GM12878 (cell line): ENCODE measurements around the gene FKRP. TPM values are rescaled to one million over a fixed set of nuclear protein-coding genes. Genes with fewer than 3 reads are reported as not detected.
A peak's percentile ranks its signal among the peaks of the same experiment; 100 is the strongest.

Source experiments
- ATF7 ChIP-seq: fragments of 450-650 bp; IDR thresholded peaks from 2 replicates; pipeline ENCODE4 v1.6.1; 2016; ENCODE audit warnings: low read depth, mild to moderate bottlenecking
- BCLAF1 ChIP-seq: fragments of 450-650 bp; IDR thresholded peaks from 2 replicates; pipeline ENCODE4 v1.6.1; 2017; ENCODE audit warnings: antibody characterized with exemption, mild to moderate bottlenecking, moderate library complexity
- BRCA1 ChIP-seq: IDR thresholded peaks from 2 replicates; pipeline ENCODE4 v1.6.1; 2011; ENCODE audit warnings: low read depth, low read length, improper control_type of control experiment
- FOXM1 ChIP-seq: IDR thresholded peaks from 2 replicates; pipeline ENCODE4 v1.6.1; 2012; ENCODE audit warnings: low read depth, mild to moderate bottlenecking, inconsistent platforms, low read length, moderate library complexity
- HDAC6 ChIP-seq: fragments of 200-600 bp; sonication (generic); IDR thresholded peaks from one replicate; pipeline ENCODE4 v1.8.0; 2017; ENCODE audit warnings: antibody characterized with exemption; ENCODE audit not compliant: unreplicated experiment
- JUND ChIP-seq: IDR thresholded peaks from 2 replicates; pipeline ENCODE4 v1.6.1; 2012; ENCODE audit warnings: low read depth, mild to moderate bottlenecking, low read length, improper control_type of control experiment, moderate library complexity
- MAX ChIP-seq: IDR thresholded peaks from 2 replicates; pipeline ENCODE4 v1.6.1; 2012; ENCODE audit warnings: low read depth, low read length, improper control_type of control experiment
- MEF2A ChIP-seq: IDR thresholded peaks from 2 replicates; pipeline ENCODE4 v1.6.1; 2011; ENCODE audit warnings: low read depth, mild to moderate bottlenecking, low read length, moderate library complexity; ENCODE audit not compliant: insufficient read depth
- MYB ChIP-seq: fragments of 150-350 bp; IDR thresholded peaks from 2 replicates; pipeline ENCODE4 v1.6.1; 2014; ENCODE audit warnings: mild to moderate bottlenecking, low read depth, low read length, borderline replicate concordance
- NRF1 ChIP-seq: conservative IDR thresholded peaks from 2 replicates; pipeline ENCODE4 v1.6.1; 2011; ENCODE audit warnings: mild to moderate bottlenecking, low read depth, low read length, improper control_type of control experiment
- PAX5 ChIP-seq: IDR thresholded peaks from 2 replicates; pipeline ENCODE4 v1.6.1; 2011; ENCODE audit warnings: low read depth, low read length, borderline replicate concordance
- PAX8 ChIP-seq: fragments of 450-650 bp; IDR thresholded peaks from 2 replicates; pipeline ENCODE4 v1.6.1; 2017; ENCODE audit warnings: mild to moderate bottlenecking, moderate library complexity
- PBX3 ChIP-seq: IDR thresholded peaks from 2 replicates; pipeline ENCODE4 v1.6.1; 2011; ENCODE audit warnings: mild to moderate bottlenecking, low read depth, low read length, moderate library complexity; ENCODE audit not compliant: insufficient replicate concordance
- POLR2AphosphoS5 ChIP-seq: IDR thresholded peaks from 2 replicates; pipeline ENCODE4 v1.6.1; 2011; ENCODE audit warnings: mild to moderate bottlenecking, low read length, inconsistent platforms
- RUNX3 ChIP-seq: IDR thresholded peaks from 2 replicates; pipeline ENCODE4 v1.6.1; 2012; ENCODE audit warnings: low read length, inconsistent platforms
- TAF1 ChIP-seq: IDR thresholded peaks from 2 replicates; pipeline ENCODE4 v1.6.1; 2011; ENCODE audit warnings: mild to moderate bottlenecking, low read depth, low read length, borderline replicate concordance
- TBL1XR1 ChIP-seq: IDR thresholded peaks from 2 replicates; pipeline ENCODE4 v1.6.1; 2012; ENCODE audit warnings: low read depth, low read length, improper control_type of control experiment
- ZNF207 ChIP-seq: fragments of 450-650 bp; IDR thresholded peaks from 2 replicates; pipeline ENCODE4 v1.6.1; 2014; ENCODE audit warnings: antibody characterized with exemption, mild to moderate bottlenecking, borderline replicate concordance
- ZNF384 ChIP-seq: IDR thresholded peaks from 2 replicates; pipeline ENCODE4 v1.6.1; 2012; ENCODE audit warnings: low read depth, mild to moderate bottlenecking, low read length, improper control_type of control experiment, borderline replicate concordance
- ZNF622 ChIP-seq: fragments of 450-650 bp; IDR thresholded peaks from 2 replicates; pipeline ENCODE4 v1.6.1; 2017; ENCODE audit warnings: mild to moderate bottlenecking, inconsistent platforms
- ZNF687 ChIP-seq: fragments of 450-650 bp; IDR thresholded peaks from 2 replicates; pipeline ENCODE4 v1.6.1; 2017; ENCODE audit warnings: mild to moderate bottlenecking, moderate library complexity
- ZSCAN29 ChIP-seq: fragments of 450-650 bp; IDR thresholded peaks from 2 replicates; pipeline ENCODE4 v1.6.1; 2017; ENCODE audit warnings: mild to moderate bottlenecking, moderate library complexity
- ZZZ3 ChIP-seq: IDR thresholded peaks from 2 replicates; pipeline ENCODE4 v1.6.1; 2011; ENCODE audit warnings: low read depth; ENCODE audit not compliant: control insufficient read depth, insufficient read length
- polyA plus RNA-seq, 11 experiments: library from polyadenylated mRNA; depleted of rRNA in 4 of 11; unstranded in 6 of 11; stranded (reverse) in 5 of 11; fragments of >200 nt; fragmentation: Nextera tagmentation in 4 of 11; fragmentation: Illumina TruSeq in 1 of 11; extraction: Ambion mirVana in 4 of 11; extraction: Trizol in 1 of 11; gene quantifications; 1 replicate in 1 of 11; 2 replicates in 10 of 11; pipeline versions ENCODE4 v1.2.1 to v1.2.3, GENCODE V29; 2011 to 2016; ENCODE audit warnings: inconsistent platforms in 2 of 11, missing spikeins in 2 of 11, low read depth in 1 of 11
- total RNA-seq, 4 experiments: library from RNA; depleted of rRNA in 3 of 4; stranded (reverse); fragments of >200 nt in 3 of 4; fragmentation: Illumina TruSeq in 1 of 4; extraction: Trizol in 1 of 4; gene quantifications; 2 replicates each; pipeline versions ENCODE4 v1.2.1 to v1.2.3, GENCODE V29; 2013 to 2021

Gene FKRP
- total and polyA plus RNA-seq, 10 of the 15 experiments (the other 5 are each of a cell fraction or from before 2014, with no cell fraction given): 1.3 to 14.1 (median 7.8) TPM

GRCh38 chr19:46785980-46786235 is 40.1 kb downstream of the FKRP start (continued):
- TF ChIP-seq BCLAF1 (no peak), BRCA1 (no peak), ZNF687 (no peak), ZSCAN29 (no peak), ZNF622 (no peak), RUNX3 (no peak), TAF1 (no peak), MAX (peak; percentile 21; the same call in 1 of the 2 replicates), PBX3 (no peak), ZZZ3 (no peak), ATF7 (no peak), JUND (no peak), ZNF207 (no peak), PAX8 (no peak), MEF2A (no peak), POLR2AphosphoS5 (peak; percentile 35; the same call in 1 of the 2 replicates), ZNF384 (0 out of 2 replicates have a peak, but pooled peaks have one; percentile 22), PAX5 (0 out of 2 replicates have a peak, but pooled peaks have one; percentile 6), FOXM1 (no peak), TBL1XR1 (no peak), HDAC6 (no peak), MYB (no peak), NRF1 (no peak)
